LHCN-M2 (cell line): ENCODE data around the gene EGFL7. TPM values are rescaled to one million over a fixed set of nuclear protein-coding genes. Genes with fewer than 3 reads are reported as not detected.

Experiments used
- DNase-seq: peaks from one replicate; pipeline ENCODE4 v3.0.0-alpha.2; 2012; ENCODE audit warnings: low read depth
- total RNA-seq: library from RNA; depleted of rRNA; stranded (reverse); fragments of >200 nt; gene quantifications from 2 replicates; pipeline ENCODE4 v1.2.3, GENCODE V29; 2014

EGFL7 gene
- total RNA-seq, 1 experiment from 2014 or later, result 7.6 TPM

DNA sequence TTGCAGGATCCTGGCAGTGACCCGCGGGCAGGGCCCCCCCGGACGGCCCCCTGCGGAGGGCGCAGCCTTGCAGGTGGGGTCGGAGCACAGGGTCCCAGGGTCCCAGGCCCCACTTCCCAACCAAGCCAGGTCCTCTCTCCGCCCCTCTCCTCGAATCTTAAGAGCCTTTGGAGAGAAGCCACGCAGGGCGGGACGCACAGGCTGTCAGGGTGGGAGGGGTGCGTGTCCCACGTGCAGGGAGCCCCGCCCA is 18.4 kb upstream of the EGFL7 start:
- peak; percentile 57 for DNase-seq

DNA sequence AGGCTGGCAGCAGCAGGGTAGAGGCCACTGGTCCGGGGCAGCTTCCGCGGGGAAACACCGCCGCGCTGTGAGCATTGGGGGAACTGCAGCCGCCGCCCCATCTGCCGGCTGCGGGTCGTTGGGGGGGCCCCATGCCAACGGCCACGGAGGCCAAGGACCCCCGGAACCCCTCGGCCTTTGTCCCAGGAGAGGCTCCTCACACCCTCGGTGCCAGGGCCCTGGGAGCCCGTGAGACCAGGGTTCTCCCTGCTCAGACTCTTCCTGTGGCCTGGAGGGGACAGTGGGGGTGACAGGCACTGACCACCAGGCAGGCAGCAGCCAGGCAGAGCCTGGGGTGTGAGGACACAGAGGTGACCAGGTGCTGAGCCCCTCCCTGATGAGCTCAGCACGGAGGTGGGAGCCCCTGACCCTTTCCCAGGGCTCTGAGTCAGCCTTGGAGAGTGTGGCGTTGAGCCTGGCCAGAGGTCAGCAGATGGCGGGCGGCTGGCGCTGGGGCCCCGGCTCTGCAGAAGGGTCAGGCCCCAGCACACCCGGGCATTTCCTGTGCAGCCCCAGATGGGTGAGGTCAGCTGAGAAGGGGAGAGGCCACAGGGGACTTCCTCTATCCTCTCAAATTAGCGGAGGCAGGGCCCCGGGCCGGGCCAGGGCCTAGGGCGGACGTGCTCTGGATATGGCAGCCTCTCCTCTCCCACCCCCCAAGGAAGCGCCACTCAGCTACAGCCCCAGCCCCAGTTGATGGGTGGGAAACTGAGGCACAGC is 17.9 kb upstream of the EGFL7 start:
- DNase-seq, result peak; percentile 37

DNA sequence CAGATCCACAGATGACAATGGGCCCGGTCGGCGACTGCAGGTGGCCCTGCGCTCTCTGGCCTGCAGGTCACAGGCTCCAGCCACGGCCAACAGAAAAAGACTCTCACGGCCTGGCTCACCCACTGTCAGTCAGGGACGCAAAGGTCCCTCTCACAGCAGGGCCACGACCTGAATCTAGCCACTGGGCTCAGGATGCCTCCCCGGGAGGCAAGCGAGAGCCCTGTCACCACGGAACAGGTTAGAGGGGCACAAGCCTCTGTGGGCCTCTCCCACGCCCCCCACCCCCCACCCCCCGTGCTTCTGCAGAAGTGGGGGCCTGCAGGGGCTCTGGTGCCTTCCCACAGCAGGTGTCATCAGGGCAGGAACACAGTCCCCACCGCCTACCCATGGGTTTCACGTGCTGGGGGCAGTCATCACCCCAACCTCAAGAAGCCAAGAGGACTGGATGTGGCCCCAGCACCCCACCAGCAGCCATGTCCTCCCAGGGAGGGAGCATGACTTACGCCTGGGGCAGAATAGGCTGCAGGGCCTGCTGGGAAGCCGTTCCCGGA is 17.3 kb upstream of the EGFL7 start:
- no peak for DNase-seq

DNA sequence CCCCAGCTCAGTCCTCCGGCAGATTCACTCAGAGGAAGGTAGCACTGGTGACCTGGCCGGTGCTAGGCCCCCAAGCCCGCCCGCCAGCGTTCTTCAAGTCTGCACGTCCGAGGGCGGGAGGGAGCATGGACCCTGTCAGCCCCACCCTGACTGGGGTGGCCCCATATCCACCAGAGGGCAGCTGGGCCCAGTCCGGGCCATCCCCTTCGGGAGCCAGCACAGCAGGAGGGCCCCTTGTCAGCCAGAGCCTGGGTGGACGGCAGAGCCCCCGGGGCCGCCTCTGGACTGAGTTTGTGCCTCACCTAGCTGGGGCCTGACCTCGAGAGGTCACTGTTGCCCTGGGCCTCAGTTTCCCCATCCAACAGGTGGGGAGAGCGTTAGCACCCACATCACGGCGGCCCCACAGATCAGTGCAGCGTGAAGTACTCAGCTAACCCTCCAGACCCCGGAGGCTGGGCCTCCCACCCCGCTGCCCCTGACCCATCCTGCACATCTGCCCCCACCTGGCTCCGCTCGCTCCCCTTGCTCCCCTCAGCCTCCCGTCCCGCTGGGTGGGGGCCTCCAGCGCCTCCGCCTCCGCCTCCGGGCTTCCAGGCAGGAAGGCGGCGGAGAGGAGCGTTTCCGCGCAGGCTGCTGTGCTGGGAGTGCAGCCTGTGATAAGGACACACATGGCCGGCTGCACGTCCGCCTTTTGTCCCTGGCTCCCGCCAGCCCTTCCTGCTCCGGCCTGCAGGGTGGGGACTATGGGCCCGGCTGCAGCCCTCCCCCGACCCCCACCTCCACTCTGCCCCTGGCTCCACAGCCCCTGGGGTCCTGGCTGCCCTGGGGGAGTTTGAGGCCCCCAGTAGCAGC is 16.6 kb upstream of the EGFL7 start:
- DNase-seq, result no peak

DNA sequence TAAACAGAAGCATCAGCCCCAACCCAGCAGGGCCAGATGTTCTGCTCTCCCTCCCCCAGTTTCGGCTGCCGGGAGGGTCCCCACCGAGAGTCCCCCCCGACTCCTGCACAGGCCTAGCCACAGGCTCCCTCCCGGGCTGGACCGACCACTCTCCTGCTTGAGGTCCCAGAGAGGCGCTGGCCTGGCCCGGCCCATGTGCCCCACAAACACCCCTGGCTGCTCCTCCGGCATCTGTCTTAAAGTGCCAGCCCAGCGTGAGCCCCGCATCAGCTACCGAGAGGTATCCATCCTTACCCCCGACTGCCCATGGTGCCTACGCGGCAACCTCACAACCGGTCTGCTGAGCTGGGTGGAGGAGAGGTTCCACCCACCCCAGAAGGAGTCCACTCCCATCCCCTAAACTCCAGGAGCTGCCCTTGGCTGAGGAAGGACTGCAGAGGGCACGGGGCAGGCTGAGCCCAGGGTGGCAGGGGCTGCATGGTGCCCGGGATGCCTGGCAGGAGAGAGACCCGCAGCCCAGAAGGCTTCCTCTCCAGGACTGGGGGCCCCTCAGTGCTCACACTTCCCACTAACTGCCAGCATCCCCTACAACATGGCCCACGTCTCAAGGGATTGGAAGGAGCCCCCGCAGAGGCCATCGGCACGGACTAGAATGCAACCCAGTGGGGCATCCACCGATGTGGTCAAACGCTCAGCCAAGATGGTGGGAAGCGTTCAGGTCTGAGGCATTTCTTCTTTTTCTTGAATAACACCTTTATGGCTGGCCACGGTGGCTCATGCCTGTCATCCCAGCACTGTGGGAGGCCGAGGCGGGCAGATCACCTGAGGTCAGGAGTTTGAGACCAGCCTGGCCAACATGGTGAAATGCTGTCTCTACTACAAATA is 15.6 kb upstream of the EGFL7 start:
- DNase-seq, result no peak

DNA sequence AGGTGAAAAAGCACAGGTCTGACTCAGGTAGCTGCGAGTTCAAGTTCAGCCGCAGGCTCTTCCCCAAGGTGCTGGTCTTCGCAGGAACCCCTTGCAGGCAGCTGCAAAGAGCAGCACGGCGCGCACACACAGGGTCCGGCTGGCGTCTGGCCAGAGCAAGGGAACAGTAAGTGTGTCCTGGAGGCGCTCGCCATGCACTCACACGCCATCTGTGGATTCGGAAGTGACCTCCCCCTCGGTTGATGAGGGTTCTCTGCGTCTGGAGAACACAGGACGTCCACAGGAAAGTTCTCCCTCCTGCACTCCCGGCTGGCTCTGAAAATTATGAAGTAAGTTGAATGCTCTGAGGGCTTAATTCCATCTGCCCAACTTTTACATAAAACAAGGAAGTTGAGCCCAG is 14.0 kb upstream of the EGFL7 start:
- DNase-seq, result no peak

DNA sequence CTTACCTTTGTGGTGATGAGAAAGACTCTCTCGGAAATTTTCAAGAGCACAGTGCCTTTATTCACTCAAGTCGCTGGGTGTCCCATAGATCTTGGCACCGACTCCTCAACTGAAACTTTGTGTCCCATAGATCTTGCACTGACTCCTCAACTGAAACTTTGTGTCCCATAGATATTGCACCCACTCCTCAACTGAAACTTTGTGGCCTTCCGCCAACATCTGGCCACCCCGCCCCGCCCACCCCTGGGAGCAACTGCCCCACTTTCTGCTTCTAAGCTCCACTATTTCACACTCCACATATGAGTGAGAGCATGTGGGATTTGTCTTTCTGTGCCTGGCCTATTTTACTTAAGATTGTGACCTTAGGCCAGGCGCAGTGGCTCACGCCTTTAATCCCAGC is 12.7 kb upstream of the EGFL7 start:
- DNase-seq, result no peak

DNA sequence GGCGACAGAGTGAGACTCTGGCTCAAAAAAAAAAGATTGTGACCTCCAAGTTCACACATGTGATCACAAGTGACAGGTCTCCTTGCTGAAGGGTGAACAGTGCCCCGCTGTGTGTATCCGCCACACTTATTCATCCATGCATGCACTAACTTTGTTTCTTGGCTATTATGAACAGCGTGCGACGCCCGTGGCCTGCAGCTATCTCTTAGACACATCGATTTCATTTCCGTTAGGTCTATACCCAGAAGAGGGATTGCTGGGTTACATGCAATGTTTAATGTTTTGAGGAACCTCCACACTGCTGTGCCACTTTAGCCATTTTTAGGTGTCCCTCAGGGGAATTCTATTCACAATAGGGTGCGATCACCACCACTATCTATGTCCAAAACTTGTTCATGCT is 12.1 kb upstream of the EGFL7 start:
- no peak for DNase-seq

DNA sequence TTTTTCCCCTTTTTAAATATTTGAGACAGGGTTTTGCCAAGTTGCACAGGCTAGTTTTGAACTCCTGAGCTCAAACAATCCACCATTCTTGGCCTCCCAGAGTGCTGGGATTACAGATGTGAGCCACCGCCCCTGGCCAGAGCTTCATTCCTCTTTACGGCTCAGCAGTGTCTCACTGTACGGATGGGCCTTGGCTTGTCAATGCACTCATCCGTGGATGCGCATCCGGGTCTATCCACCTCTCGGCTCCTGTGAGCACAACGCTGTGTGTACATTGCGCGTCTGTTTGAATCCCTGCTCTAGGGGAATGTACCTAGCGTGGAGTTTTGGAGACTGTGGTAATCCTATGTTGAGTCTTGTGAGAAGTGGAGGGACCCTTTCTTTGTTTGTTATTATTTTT is 10.9 kb upstream of the EGFL7 start:
- DNase-seq, result no peak

DNA sequence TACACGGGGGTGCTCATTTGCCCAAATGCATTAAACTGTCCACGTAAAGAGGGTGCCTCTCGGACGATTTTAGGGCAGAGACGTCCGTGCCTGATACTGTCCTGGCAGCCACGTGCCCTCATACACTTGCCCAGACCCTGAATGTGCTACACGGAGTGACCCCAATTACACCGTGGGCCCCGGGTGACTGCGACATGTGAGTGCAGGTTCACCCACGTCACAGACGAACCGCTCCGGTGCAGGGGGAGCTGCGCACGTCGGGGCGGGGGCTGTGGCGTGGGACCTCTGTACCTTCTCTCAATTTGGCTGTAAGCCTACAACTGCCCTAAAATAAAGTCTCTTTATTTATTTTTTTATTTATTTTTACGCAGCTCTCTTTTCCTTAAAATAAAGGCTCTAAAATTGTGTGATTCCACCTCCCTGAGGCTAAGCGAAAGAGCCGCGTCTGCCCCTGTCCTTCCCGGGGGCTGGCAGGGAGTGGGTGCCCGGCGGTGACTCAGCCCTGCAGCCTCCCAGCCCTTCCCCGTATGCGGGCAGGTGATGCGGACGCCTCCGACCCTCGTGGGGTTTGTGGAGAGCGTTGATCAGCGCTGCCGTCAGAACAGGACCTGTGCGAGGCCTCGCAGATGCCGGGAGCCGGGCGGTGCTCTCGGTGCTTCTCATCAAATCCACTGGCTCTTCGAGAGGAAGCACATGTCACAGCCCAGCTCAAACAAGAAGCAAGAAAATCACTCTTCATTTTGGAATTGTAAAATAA is 9.2 kb upstream of the EGFL7 start:
- DNase-seq, result no peak

DNA sequence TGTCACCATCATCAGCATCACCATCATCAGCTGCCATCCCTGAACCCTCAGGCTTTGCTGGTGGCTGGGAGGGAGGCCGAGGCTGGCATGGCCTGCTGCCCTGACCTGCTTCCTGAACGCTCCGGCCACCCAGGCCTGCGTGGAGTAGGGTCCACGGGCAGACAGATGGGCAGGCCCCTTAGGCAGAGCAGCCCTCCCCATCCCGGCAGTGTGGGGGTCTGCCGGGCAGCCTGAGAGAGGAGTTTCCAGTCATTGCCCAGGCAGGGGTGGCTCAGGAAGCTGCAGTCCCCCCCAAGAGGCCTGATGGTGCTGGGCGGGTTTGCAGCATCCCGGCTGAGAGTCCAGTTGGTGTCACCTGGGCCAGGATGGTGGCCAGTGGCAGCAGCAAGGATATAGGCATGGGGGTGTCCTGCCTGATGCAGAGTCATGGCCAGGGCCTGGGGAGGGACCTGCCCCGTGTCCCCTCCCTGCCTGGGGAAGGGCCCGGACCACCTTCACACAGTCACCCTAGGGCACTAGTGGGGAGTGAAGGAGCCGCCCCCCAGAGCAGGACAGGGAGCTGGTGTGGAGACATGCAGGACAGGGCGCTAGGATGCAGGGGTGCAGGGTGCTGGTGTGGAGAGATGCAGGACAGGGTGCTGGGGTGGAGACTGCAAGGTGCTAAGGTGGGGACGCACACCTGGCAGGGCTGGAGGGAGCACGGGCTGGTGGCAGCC is 7.7 kb upstream of the EGFL7 start:
- no peak for DNase-seq

DNA sequence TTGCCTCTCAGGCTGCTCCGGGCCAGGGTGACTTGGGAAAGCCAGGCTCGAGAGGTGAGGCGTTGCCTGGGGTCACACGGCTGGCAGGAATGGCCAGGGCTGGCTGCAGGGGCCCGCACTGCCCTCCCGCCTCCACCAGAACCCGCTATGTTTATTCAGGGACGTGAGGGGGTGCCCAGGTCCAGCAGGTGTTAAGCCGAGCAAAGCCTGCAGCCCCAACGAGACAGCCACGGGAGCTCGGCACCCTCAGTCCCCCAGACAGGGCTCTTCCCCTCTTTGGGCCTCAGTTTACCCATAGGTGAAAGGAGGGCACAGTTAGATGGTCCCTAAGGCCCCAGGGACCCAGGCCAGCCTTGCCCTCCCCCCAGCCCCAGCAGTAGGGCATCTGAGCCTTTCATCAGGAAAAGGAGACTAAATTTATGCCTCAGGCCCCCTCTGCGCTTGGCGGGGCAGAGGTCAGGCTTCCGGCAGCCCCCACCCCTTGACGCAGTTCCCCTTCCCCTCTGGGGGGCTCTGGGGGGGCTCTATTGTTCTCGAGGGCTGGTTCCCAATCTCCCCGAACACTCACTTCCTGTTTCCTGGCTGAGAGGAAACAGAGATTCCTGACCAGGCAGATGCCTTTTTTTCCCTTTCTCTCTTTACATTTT is 7.1 kb upstream of the EGFL7 start:
- no peak for DNase-seq

DNA sequence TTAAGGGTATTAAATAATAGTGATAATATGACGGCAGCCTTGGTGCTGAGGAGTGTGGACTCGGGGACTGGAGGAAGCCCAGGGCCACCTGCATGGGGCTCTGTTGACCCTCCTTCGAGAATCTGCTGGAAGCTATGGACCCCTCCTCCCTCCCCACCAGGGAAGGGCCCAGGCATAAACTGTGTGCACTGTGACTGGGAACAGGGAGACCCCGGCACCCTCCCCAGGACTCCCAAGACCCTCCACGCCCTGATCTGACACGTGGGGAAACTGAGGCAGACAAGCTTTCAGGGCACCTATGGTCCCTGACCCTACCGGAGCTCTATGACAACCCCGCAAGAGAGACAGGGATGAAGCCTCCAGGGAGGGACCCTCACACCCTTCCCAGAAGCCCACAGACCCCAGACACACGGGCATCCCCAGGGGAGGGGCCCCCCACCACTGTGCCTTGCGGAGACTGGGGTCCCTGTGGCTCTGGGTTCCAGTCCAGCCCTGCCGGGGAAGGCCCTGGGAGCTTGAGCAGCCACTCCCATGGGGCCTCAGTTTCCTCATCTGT is 6.5 kb upstream of the EGFL7 start:
- no peak for DNase-seq

DNA sequence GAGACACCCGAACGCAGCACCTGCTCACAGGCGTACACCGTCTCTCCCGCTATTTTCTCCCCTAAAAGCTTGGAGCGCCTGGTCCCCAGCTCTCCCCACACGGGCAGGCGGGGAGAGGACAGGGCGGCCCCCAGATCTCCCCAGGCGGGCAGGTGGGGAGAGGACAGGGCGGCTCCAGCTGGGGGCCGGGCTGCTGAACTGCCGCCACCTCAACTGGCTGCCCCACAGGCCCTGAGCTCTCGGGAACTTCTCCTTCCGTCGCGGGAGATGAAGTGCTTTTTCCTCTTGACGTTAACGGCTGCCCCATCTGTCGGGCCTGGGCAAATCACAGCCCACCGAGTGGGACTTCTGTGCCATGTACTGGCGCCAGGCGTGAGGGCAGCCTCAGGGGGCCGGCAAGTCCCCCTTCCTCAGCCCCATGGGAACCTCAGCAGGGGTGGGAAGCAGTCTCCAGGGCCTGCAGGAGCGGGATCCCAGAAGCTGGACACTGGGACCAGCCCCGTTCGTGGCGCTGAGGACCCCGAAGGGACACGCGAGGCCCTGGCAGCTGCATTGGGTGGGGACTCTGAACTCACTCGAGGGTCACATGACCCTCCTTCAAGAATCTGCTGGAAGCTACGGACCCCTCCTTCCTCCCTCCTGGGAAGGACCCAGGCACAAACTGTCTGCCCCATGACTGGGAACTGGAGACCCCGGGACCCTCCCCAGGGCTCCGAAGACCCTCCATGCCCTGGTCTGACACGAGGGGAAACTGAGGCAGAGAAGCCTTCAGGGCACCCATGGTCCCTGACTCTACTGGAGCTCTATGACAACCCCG is 5.7 kb upstream of the EGFL7 start:
- DNase-seq, result no peak

DNA sequence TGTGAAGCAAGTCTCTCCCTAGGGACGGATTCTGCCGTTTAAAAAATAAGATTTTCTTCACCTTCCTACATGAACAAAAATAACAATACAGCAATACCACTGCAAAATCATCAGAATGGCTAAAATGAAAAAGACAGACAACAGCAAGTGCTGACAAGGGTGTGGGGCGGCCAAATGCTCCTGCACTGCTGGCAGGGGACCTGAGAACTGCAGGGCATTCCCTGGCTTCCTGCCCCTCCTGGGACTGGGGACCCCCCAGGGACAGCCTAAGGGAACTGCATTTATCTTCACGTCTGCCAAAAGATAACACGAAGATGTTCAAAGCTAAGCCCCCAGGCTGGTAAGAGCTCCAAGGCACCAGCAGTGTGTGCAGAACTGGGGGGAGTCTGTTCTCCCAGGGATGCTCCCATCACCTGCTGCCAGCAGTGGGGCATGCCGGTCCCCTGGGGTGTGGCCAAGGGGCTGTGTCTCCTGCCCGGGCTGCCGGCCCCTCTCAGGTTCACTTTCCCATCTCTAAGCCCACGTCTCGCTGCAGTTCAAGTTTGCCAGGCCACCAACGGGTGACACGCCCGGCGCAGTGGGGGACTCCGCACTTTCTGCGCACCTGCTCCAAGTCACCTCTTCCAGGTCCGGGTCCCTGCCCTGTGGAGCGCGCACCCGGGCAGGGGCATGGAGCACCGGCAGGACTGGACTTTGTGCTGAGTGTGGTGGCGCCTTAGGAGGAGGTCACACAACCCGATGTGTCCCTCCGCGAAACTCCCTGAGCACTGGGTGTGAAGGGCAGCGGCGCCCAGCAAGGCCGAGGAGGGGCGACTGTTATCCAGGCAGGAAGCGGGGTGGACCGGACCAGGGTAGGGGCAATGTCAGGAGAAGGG is 4.5 kb upstream of the EGFL7 start:
- DNase-seq, result no peak

DNA sequence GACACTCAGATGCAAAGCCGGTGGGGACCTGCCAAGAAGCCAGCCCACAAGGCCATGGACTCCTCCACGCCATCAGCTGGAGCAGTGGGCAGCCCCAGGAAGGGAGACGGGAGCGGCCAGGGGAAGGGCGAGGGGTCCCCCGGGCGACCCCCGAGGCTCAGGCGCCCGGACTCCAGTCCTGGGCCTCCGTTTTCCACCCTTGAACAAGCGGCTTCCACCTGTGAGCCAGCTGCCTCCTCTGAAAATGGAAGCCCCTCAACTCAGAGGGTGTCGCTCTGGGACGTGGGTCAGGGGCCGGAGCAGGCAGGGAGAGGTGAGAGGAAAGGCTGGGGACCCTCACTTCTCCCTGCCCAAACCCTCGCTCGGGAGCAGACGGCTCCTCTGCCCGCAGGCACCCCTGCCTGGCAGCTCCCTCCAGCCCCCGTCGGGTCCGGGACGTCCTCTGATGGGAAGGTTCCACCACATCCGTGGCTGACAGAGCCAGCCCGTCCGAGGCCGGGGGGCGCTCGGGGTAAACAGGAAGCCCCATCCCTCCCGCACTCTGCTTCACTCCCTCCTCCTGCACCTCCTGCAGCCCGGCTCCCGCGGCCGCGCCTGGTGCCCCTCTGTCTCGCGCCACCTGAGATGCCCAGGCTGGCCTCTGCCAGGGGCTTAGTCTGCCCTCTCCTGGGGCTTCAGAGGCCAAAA is 3.7 kb upstream of the EGFL7 start:
- DNase-seq, result no peak
